H9 (cell line): Measurements from ENCODE around the gene CX3CR1. TPM values are rescaled to one million over a fixed set of nuclear protein-coding genes. Genes with fewer than 3 reads are reported as not detected.

Experiments
- DNase-seq: peaks from one replicate; pipeline ENCODE4 v3.0.0-alpha.2; 2017
- H2AFZ ChIP-seq: one replicate; pipeline ENCODE4 v1.6.1; 2013; ENCODE audit warnings: mild to moderate bottlenecking, low read length, control low read depth, moderate library complexity
- H2AK5ac ChIP-seq: 2 replicates; pipeline ENCODE4 v1.6.1; 2013; ENCODE audit warnings: low read length, control low read depth, mixed read lengths; ENCODE audit not compliant: insufficient read length
- H2BK120ac ChIP-seq: one replicate; pipeline ENCODE4 v1.6.1; 2013; ENCODE audit warnings: low read depth, mild to moderate bottlenecking, low read length, control low read depth, inconsistent platforms; ENCODE audit not compliant: poor library complexity, severe bottlenecking
- H2BK12ac ChIP-seq: 2 replicates; pipeline ENCODE4 v1.6.1; 2013; ENCODE audit warnings: low read length, control low read depth, mixed read lengths, low read depth; ENCODE audit not compliant: insufficient read length
- H2BK15ac ChIP-seq: 2 replicates; pipeline ENCODE4 v1.6.1; 2013; ENCODE audit warnings: low read depth, low read length, control low read depth
- H2BK20ac ChIP-seq: one replicate; pipeline ENCODE4 v1.6.1; 2013; ENCODE audit warnings: low read depth, mild to moderate bottlenecking, low read length, control low read depth, inconsistent platforms; ENCODE audit not compliant: poor library complexity, severe bottlenecking
- H2BK5ac ChIP-seq: 2 replicates; pipeline ENCODE4 v1.6.1; 2013; ENCODE audit warnings: low read length, control low read depth, mixed read lengths; ENCODE audit not compliant: insufficient read length
- H3K14ac ChIP-seq: 2 replicates; pipeline ENCODE4 v1.6.1; 2013; ENCODE audit warnings: low read length, control low read depth; ENCODE audit not compliant: insufficient read depth
- H3K18ac ChIP-seq: 2 replicates; pipeline ENCODE4 v1.6.1; 2013; ENCODE audit warnings: low read depth, mild to moderate bottlenecking, mixed read lengths, low read length, control low read depth; ENCODE audit not compliant: insufficient read length
- H3K23ac ChIP-seq: 2 replicates; pipeline ENCODE4 v1.6.1; 2013; ENCODE audit warnings: low read length, control low read depth, mixed read lengths, low read depth; ENCODE audit not compliant: insufficient read length
- H3K23me2 ChIP-seq: 2 replicates; pipeline ENCODE4 v1.6.1; 2013; ENCODE audit warnings: low read depth, mild to moderate bottlenecking, mixed read lengths, low read length, control low read depth; ENCODE audit not compliant: insufficient read length, poor library complexity, severe bottlenecking
- H3K27ac ChIP-seq: 2 replicates; pipeline ENCODE4 v1.5.1; 2013; ENCODE audit warnings: low read length, control low read depth, mixed read lengths, low read depth; ENCODE audit not compliant: insufficient read length
- H3K27me3 ChIP-seq: 2 replicates; pipeline ENCODE4 v1.6.1; 2013; ENCODE audit warnings: low read length, control low read depth, inconsistent platforms; ENCODE audit not compliant: insufficient read depth
- H3K4ac ChIP-seq: 2 replicates; pipeline ENCODE4 v1.6.1; 2013; ENCODE audit warnings: low read depth, mild to moderate bottlenecking, control low read depth, inconsistent platforms, low read length, moderate library complexity
- H3K4me1 ChIP-seq: 2 replicates; pipeline ENCODE4 v1.6.1; 2013; ENCODE audit warnings: low read length, control low read depth, inconsistent platforms; ENCODE audit not compliant: insufficient read depth
- H3K4me2 ChIP-seq: 2 replicates; pipeline ENCODE4 v1.6.1; 2013; ENCODE audit warnings: low read length, control low read depth, mixed read lengths; ENCODE audit not compliant: insufficient read length, insufficient read depth
- H3K56ac ChIP-seq: 2 replicates; pipeline ENCODE4 v1.6.1; 2013; ENCODE audit warnings: low read depth, mild to moderate bottlenecking, mixed read lengths, low read length, control low read depth; ENCODE audit not compliant: insufficient read length
- H3K79me1 ChIP-seq: 2 replicates; pipeline ENCODE4 v1.6.1; 2013; ENCODE audit warnings: low read depth, mild to moderate bottlenecking, moderate library complexity, low read length, control low read depth, inconsistent platforms; ENCODE audit not compliant: insufficient read depth, poor library complexity, severe bottlenecking
- H3K79me2 ChIP-seq: 2 replicates; pipeline ENCODE4 v1.6.1; 2013; ENCODE audit warnings: low read length, control low read depth, inconsistent platforms; ENCODE audit not compliant: insufficient read depth
- H3K9ac ChIP-seq: 2 replicates; pipeline ENCODE4 v1.6.1; 2013; ENCODE audit warnings: low read length, control low read depth, mixed read lengths; ENCODE audit not compliant: insufficient read length; ENCODE audit errors: extremely low read depth
- H3K9me3 ChIP-seq: one replicate; pipeline ENCODE4 v1.6.1; 2013; ENCODE audit warnings: low read depth, low read length, inconsistent platforms; ENCODE audit not compliant: control insufficient read depth
- H3T11ph ChIP-seq: one replicate; pipeline ENCODE4 v1.6.1; 2013; ENCODE audit warnings: mild to moderate bottlenecking, low read length, control low read depth, inconsistent platforms
- H4K20me1 ChIP-seq: one replicate; pipeline ENCODE4 v1.6.1; 2013; ENCODE audit not compliant: control insufficient read depth, insufficient read length, insufficient read depth
- H4K5ac ChIP-seq: 2 replicates; pipeline ENCODE4 v1.6.1; 2013; ENCODE audit warnings: low read depth, mild to moderate bottlenecking, mixed read lengths, low read length, control low read depth; ENCODE audit not compliant: insufficient read length
- H4K8ac ChIP-seq: replicated peaks from 2 replicates; pipeline ENCODE4 v1.6.1; 2013; ENCODE audit warnings: low read length, control low read depth, mixed read lengths, low read depth; ENCODE audit not compliant: insufficient read length
- H4K91ac ChIP-seq: 2 replicates; pipeline ENCODE4 v1.6.1; 2013; ENCODE audit warnings: low read depth, mild to moderate bottlenecking, moderate library complexity, mixed read lengths, low read length, control low read depth; ENCODE audit not compliant: insufficient read length
- H3K27ac Mint-ChIP-seq, 3 experiments: 2 replicates in 2 of 3; 3 replicates in 1 of 3; pipeline ENCODE4 v1.8.0; 2020 to 2021; ENCODE audit warnings: mixed read lengths in 3 of 3, mild to moderate bottlenecking in 1 of 3, moderate library complexity in 1 of 3
- H3K27me3 Mint-ChIP-seq: 2 replicates; pipeline ENCODE4 v1.8.0; 2021; ENCODE audit warnings: low read depth, mild to moderate bottlenecking, moderate library complexity, mixed read lengths
- H3K36me3 Mint-ChIP-seq, 3 experiments: 2 replicates in 2 of 3; 3 replicates in 1 of 3; pipeline ENCODE4 v1.8.0; 2020 to 2021; ENCODE audit warnings: low read depth in 3 of 3, mixed read lengths in 3 of 3; ENCODE audit not compliant: insufficient read depth in 1 of 3
- H3K4me1 Mint-ChIP-seq, 2 experiments: 2 replicates each; pipeline ENCODE4 v1.8.0; 2020; ENCODE audit warnings: mixed read lengths in 2 of 2
- H3K4me3 Mint-ChIP-seq, 2 experiments: 2 replicates in 1 of 2; 3 replicates in 1 of 2; pipeline ENCODE4 v1.8.0; 2020 to 2021; ENCODE audit warnings: mild to moderate bottlenecking in 2 of 2, mixed read lengths in 2 of 2, moderate library complexity in 1 of 2
- H3K9me3 Mint-ChIP-seq, 2 experiments: 2 replicates in 1 of 2; 3 replicates in 1 of 2; pipeline ENCODE4 v1.8.0; 2020; ENCODE audit warnings: mild to moderate bottlenecking in 2 of 2, mixed read lengths in 2 of 2, moderate library complexity in 1 of 2
- WGBS: extraction: QIAGEN DNeasy Blood & Tissue Kit; methylation state at CpG from one replicate; pipeline ENCODE4 v1.1.7; 2013; ENCODE audit warnings: missing lambda C conversion rate, low lambda C conversion rate, mixed read lengths; ENCODE audit not compliant: insufficient read length; ENCODE audit errors: extremely low coverage; 5-methylcytosine and 5-hydroxymethylcytosine counted together
- total RNA-seq: library from RNA; stranded (reverse); gene quantifications from 2 replicates; pipeline ENCODE4 v1.2.1, GENCODE V29; 2021
- TF ChIP-seq, protein P1 (sequence below): fragments of 200-600 bp; sonication (generic); conservative IDR thresholded peaks from 3 replicates; pipeline ENCODE4 v1.8.0; 2021; ENCODE audit warnings: antibody characterized with exemption, mild to moderate bottlenecking

CX3CR1 gene
- total RNA-seq, 1 experiment from 2014 or later, result not detected

DNA sequence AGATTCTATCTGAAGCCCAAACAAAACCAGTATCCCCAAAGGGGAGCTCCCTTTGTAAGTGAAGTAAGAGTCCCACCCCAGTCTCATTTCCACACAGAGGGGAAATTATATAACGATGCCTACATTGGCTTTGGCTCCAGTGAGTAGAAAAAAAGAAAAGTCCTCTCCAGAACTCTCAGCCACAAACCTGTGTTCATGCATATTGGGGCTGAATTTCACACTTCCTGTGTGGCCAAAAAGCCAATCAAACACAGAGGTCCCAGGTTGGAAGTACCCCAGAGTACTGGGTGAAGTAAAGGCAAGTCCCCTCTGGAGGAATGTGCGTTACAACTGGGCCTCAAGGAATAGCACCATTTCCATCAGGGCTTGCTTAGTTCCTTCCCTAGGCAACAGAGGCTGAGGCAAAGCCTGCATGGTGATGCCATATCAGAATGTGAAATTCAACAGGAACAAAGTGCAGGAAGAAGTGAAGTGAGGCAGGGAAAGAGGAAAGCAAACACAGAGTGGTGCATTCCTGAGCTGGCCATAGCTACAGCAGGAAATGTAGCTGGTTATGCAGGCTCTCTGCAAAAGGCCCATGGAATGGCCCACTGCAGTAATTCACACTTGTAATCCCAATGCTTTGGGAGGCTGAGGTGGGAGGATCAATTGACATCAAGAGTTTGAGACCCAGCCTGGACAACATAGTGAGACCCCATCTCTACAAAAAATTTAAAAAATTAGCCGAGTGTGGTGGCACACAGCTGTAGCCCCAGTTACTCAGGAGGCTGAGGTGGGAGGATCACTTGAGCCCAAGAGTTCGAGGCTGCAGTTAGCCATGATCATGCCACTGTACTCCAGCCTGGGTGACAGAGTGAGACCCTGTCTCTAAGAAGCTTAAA lies 16.6 kb upstream of the CX3CR1 start:
- Histone ChIP-seq H2BK120ac (no peak overlapping the region), H2BK5ac (no peak overlapping the region), H3K23me2 (no peaks in the 10 kb centered on the region), H4K20me1 (no peaks in the 10 kb centered on the region), H2BK20ac (no peak overlapping the region), H2BK12ac (no peak overlapping the region), H3K18ac (no peak overlapping the region), H3K9me3 (no peaks in the 10 kb centered on the region), H3K4ac (no peak overlapping the region), H4K5ac (no peak overlapping the region), H2AK5ac (no peak overlapping the region), H3K4me2 (no peak overlapping the region), H3K56ac (no peak overlapping the region), H3K27me3 (no peaks in the 10 kb centered on the region), H3K14ac (no peak overlapping the region), H3T11ph (no peak overlapping the region), H4K91ac (no peak overlapping the region), H3K23ac (no peak overlapping the region), H3K27ac (no peak overlapping the region), H3K9ac (no peak overlapping the region), H4K8ac (no peak overlapping the region), H2BK15ac (no peak overlapping the region), H3K79me2 (no peaks in the 10 kb centered on the region), H3K79me1 (no peaks in the 10 kb centered on the region), H3K4me1 (no peaks in the 10 kb centered on the region), H2AFZ (no peak overlapping the region)
- WGBS, result no CpG with 5 or more reads among the region's 4 CpGs
- no peaks in the 10 kb centered on the region; the same call in 1 of the 2 replicates for H3K27me3 Mint-ChIP-seq
- no peak for DNase-seq
- peaks cover 0 to 2% of the 10 kb centered on the region in 2 experiments; a peak in 1 of 4 replicates for H3K4me1 Mint-ChIP-seq
- no peaks in the 10 kb centered on the region for H3K36me3 Mint-ChIP-seq
- no peak overlapping the region for H3K4me3 Mint-ChIP-seq
- TF ChIP-seq, protein P1, sequence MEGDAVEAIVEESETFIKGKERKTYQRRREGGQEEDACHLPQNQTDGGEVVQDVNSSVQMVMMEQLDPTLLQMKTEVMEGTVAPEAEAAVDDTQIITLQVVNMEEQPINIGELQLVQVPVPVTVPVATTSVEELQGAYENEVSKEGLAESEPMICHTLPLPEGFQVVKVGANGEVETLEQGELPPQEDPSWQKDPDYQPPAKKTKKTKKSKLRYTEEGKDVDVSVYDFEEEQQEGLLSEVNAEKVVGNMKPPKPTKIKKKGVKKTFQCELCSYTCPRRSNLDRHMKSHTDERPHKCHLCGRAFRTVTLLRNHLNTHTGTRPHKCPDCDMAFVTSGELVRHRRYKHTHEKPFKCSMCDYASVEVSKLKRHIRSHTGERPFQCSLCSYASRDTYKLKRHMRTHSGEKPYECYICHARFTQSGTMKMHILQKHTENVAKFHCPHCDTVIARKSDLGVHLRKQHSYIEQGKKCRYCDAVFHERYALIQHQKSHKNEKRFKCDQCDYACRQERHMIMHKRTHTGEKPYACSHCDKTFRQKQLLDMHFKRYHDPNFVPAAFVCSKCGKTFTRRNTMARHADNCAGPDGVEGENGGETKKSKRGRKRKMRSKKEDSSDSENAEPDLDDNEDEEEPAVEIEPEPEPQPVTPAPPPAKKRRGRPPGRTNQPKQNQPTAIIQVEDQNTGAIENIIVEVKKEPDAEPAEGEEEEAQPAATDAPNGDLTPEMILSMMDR, result no peak
- no peak overlapping the region for H3K27ac Mint-ChIP-seq
- peaks cover 8 to 12% of the 10 kb centered on the region in 2 experiments; a peak in 4 of 5 replicates for H3K9me3 Mint-ChIP-seq
